Measurements from ENCODE around the gene TEX44.

GRCh38 chr2:231568785-231569435, 23.8 kb upstream of the TEX44 start:
- TF ChIP-seq CTCF (IDR thresholded peaks at IDR 0.05; ENCODE audit: low read depth, low read length, poor library complexity, severe bottlenecking) (no peak), EZH2phosphoT487 (IDR thresholded peaks at IDR 0.05; ENCODE audit: borderline replicate concordance, low read length) (no peak)
